ENCODE results near the gene RHPN2. TPM values are rescaled to one million over a fixed set of nuclear protein-coding genes. Genes with fewer than 3 reads are reported as not detected.

RHPN2 gene
- total RNA-seq (2014; rRNA removed; shearing (Covaris generic); ENCODE audit: low replicate concordance): 92.1 and 98.3 TPM in 2 replicates

- peak; percentile 77 for DNase-seq (ENCODE audit: low read depth)
- in situ Hi-C loops (cut with HindIII; ENCODE audit: low pct_unique_long_range_greater_than_20kb, low sequenced_read_pairs): no loop called here
These were observed at the start of gene RHPN2 for GRCh38 chr19:33064792-33065550. TSS of gene RHPN2 (minus strand) at chr19:33064888. CDS start at chr19:33064852, 36 bp downstream.

GRCh38 chr19:33114312-33114711 is 49.6 kb upstream of the RHPN2 start:
- no peak for DNase-seq (ENCODE audit: low read depth)
- in situ Hi-C loops (cut with HindIII; ENCODE audit: low pct_unique_long_range_greater_than_20kb, low sequenced_read_pairs): no loop called here

GRCh38 chr19:33111587-33111986 is 46.9 kb upstream of the RHPN2 start:
- in situ Hi-C loops (cut with HindIII; ENCODE audit: low pct_unique_long_range_greater_than_20kb, low sequenced_read_pairs): no loop called here
- DNase-seq (ENCODE audit: low read depth): no peak

GRCh38 chr19:33110137-33110910 is 45.6 kb upstream of the RHPN2 start:
- DNase-seq (ENCODE audit: low read depth): peak; percentile 99
- in situ Hi-C loops (cut with HindIII; ENCODE audit: low pct_unique_long_range_greater_than_20kb, low sequenced_read_pairs): no loop called here

- in situ Hi-C loops (cut with HindIII; ENCODE audit: low pct_unique_long_range_greater_than_20kb, low sequenced_read_pairs): no loop called here
- no peak for DNase-seq (ENCODE audit: low read depth)
These were observed 43.5 kb upstream of the RHPN2 start for GRCh38 chr19:33108161-33108560.

- no peak for DNase-seq (ENCODE audit: low read depth)
- in situ Hi-C loops (cut with HindIII; ENCODE audit: low pct_unique_long_range_greater_than_20kb, low sequenced_read_pairs): no loop called here
These were observed 38.2 kb upstream of the RHPN2 start for GRCh38 chr19:33102893-33103292.

- peak; percentile 81 for DNase-seq (ENCODE audit: low read depth)
- in situ Hi-C loops (cut with HindIII; ENCODE audit: low pct_unique_long_range_greater_than_20kb, low sequenced_read_pairs): no loop called here
These were observed 36.4 kb upstream of the RHPN2 start for GRCh38 chr19:33100894-33101644.

- peak; percentile 83 for DNase-seq (ENCODE audit: low read depth)
- in situ Hi-C loops (cut with HindIII; ENCODE audit: low pct_unique_long_range_greater_than_20kb, low sequenced_read_pairs): no loop called here
These were observed 33.4 kb upstream of the RHPN2 start for GRCh38 chr19:33098055-33098534.

GRCh38 chr19:33096005-33096404 is 31.3 kb upstream of the RHPN2 start:
- DNase-seq (ENCODE audit: low read depth): no peak
- in situ Hi-C loops (cut with HindIII; ENCODE audit: low pct_unique_long_range_greater_than_20kb, low sequenced_read_pairs): no loop called here

- DNase-seq (ENCODE audit: low read depth): peak; percentile 33
- in situ Hi-C loops (cut with HindIII; ENCODE audit: low pct_unique_long_range_greater_than_20kb, low sequenced_read_pairs): no loop called here
These were observed 29.9 kb upstream of the RHPN2 start for GRCh38 chr19:33094436-33095067.

GRCh38 chr19:33093420-33094210 is 28.9 kb upstream of the RHPN2 start:
- no peak for DNase-seq (ENCODE audit: low read depth)
- in situ Hi-C loops (cut with HindIII; ENCODE audit: low pct_unique_long_range_greater_than_20kb, low sequenced_read_pairs): no loop called here

- in situ Hi-C loops (cut with HindIII; ENCODE audit: low pct_unique_long_range_greater_than_20kb, low sequenced_read_pairs): no loop called here
- DNase-seq (ENCODE audit: low read depth): no peak
These were observed 25.5 kb upstream of the RHPN2 start for GRCh38 chr19:33090179-33090578.

- in situ Hi-C loops (cut with HindIII; ENCODE audit: low pct_unique_long_range_greater_than_20kb, low sequenced_read_pairs): no loop called here
- DNase-seq (ENCODE audit: low read depth): peak; percentile 60
These were observed 24.3 kb upstream of the RHPN2 start for GRCh38 chr19:33089010-33089409.

GRCh38 chr19:33086955-33087354 is 22.3 kb upstream of the RHPN2 start:
- in situ Hi-C loops (cut with HindIII; ENCODE audit: low pct_unique_long_range_greater_than_20kb, low sequenced_read_pairs): no loop called here
- DNase-seq (ENCODE audit: low read depth): no peak

- no peak for DNase-seq (ENCODE audit: low read depth)
- in situ Hi-C loops (cut with HindIII; ENCODE audit: low pct_unique_long_range_greater_than_20kb, low sequenced_read_pairs): no loop called here
These were observed 21.0 kb upstream of the RHPN2 start for GRCh38 chr19:33085570-33086128.

GRCh38 chr19:33080761-33081681 is 16.3 kb upstream of the RHPN2 start, which contains the start of gene GPATCH1:
TSS of gene GPATCH1 (plus strand) at chr19:33081181. CDS start at chr19:33081194, 13 bp downstream.
- in situ Hi-C loops (cut with HindIII; ENCODE audit: low pct_unique_long_range_greater_than_20kb, low sequenced_read_pairs): no loop called here
- DNase-seq (ENCODE audit: low read depth): peak; percentile 89

All from Caki2 (cell line).